ENCODE results near the gene LAMA2.
"Not testable (repeated sequence)": the region's sequence is repeated elsewhere in the genome, so short reads cannot be mapped to it uniquely, and the experiment has no call there.

Gene LAMA2

DNA sequence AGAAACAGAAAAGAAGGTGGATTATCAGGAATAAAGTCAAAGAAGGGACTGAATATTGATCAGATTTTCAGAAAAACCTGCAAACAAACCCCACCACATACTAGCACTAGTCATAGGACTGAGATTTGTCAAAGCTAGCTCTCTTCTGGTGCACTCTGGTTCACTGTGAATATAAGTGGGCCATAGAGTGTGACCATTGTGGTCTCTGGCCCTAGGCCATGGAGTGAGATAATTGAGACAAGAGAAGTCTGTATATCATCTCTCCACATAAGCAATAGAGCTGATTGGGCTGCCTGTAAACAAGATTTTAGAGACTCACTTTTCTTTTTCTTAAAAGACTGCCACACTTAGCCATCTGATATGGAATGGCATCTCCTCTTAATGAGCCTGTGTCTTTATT, 247.2 kb downstream of the LAMA2 start:
- DNase-seq (ENCODE audit: low read depth) = peak; percentile 52

DNA sequence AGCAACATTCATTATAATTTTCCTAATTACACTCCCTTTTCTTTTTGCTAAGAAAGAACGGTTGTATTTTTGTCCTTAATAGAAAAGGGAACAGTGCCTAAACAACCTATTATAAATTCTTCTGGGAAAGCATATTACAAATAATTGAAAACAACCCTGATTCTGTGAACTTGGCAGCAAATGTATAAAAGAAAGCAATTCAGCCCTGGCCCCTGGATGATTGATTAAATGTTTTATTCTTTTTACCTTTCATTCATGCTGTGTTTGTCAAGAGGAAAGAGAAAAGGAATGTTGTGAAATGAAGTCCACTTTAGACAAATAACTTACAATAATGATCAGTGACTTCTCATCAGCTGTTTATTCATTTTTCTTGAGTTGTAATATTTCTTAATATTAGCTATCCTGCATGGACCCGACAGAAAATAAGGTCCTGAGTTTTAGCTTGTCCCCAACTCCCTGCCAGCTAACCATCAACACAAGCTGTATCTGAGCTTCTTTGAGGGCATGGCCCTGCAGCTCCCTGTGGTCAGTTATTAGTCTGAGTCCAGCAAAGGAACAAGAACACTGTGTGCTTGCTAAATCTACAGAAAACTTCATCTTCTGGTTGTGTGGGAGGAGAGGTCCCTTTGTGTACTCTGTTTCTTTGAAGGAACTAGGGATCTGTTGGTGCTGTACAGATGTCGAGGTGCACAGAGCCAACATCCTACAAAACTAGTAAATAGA, 248.2 kb downstream of the LAMA2 start:
- peak; percentile 86 for DNase-seq (ENCODE audit: low read depth)

DNA sequence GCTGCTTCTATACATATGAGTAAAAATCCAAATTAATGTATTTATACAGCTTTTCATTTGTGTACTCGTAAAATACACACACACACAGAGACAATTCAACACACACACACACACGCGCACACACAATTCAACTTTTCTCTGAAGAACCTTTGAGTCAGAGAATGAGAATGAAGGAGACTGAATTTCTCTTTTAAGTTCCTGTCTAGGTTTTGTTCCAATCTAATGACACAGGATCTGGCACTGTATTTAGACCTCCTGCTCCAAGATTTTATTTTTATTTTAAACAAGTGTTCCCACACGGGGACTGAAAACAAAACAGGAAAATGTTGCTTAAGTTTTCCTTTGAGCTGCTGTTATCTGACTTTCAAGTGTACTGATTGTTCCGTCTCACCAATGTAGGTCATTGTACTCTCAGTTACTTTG, 250.8 kb downstream of the LAMA2 start:
- DNase-seq (ENCODE audit: low read depth) = peak; percentile 70

DNA sequence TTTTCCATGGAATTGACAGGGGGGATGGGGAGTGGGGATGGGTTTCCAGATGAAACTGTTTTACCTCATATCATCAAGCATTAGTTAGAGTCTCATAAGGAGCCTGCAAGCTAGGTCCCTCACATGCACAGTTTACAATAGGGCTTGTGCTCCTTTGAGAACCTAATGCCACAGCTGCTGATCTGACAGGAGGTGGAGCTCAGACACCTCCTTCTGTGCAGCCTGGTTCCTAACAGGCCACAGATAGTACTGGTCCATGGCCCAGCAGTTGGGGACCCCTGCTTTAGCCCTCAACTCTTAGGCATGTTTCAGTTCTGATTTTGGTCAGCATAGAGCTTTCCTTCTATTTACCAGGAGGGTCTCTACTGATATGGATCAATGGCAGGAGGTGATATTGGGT, 251.6 kb downstream of the LAMA2 start:
- DNase-seq (ENCODE audit: low read depth) = no peak

DNA sequence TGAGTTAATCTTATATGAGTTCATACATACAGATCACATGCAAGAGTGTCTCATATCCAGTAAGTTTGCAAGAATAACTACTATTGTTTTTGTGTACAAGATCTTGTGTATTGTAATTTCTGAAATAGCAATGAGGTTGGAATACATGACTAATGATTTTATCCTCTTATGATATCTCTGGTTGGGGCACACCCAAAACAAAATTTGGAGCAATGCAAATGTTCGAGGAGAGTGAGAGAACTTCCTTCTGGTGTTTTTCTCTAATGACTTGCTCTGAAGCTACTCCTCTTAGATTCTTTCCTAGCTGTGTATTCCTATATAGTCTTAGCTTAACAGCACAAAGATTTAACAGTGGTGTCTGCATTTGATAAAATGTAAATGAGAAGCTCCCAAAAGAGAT, 252.5 kb downstream of the LAMA2 start:
- no peak for DNase-seq (ENCODE audit: low read depth)

DNA sequence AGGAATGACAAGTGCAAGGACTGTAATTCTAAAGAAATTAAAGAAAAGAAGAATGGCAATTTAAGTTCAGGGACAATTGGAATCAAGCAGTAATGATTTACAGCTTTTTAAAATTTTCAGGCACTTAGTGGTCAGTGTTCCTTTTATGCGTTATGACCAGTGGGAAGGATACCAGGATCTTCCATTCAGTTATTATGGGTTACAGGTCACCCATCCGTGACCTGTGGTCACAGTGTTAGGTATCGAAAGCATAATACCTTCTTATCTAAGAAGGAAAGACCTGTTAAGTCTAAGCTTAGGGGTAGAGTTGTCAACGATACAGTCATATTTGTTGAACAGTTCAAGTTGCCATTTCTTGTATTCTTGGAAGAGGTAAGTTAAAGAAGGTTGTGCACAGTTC, 253.8 kb downstream of the LAMA2 start:
- no peak for DNase-seq (ENCODE audit: low read depth)

DNA sequence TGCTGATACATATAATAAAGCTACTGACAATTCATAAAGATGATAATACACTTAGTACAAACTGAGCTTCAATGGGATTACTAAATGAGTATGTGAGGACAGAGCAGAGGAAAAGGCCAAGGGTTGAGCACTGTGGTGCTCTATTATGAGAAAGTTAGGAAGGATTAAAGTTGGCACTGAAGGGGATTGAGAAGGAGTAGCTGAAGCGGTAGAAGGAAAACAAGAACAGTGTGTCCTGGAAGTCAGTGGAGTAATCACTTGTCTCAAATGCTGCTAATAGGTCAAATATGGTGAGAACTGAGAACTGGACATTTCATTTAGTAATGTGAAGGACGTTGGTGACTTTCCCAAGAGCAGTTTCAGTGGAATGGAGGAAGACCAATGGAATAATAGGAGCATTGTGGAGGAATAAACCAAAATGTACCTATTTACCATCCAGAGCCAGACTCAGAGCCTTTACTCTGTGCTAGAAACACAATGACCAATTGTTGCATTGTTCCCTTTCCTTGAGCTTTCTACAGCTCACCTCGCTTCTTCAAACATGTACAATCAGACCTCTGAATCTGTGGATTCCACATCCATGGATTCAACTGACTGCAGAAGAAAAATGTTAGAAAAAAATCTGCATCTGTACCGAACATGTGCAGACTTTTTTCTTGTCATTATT, 255.9 kb downstream of the LAMA2 start:
- peak; percentile 63 for DNase-seq (ENCODE audit: low read depth)

DNA sequence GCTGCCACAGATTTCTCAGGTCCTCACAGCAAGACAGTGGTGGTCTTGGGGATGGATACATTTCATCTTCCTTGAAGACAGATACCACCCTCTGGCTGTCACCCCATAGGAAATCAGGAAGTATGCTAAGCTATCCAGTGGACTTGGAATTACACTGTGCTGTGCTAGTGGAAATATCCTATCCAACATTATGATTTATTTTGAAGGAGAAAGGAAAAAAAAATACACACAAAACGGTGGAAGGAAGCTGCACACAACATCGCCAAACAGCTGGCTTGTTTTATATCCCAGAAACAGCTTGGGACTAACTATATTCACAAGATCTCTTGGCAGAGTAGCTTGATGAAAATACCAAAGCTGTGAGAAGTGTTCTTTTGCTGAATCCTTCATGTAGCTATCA, 257.6 kb downstream of the LAMA2 start:
- peak; percentile 39 for DNase-seq (ENCODE audit: low read depth)

DNA sequence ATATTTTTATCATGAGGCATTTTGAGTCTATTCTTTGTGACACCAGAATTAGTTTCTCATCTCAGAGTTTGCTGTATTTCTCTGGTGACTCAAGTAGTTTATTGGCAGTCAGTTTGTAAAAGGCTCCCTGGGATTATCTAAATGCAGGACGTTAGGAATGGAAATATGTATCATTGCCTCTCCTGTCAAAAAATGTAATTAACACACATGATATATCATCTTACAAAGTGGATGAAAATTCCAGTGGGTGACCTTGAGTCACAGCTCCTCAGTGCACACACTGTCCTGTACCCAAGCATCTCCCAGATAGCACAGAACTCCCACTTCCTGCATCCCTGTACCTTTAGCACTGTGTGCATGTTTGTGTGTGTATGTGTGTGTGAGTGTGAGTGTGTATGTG, 258.6 kb downstream of the LAMA2 start:
- peak; percentile 47 for DNase-seq (ENCODE audit: low read depth)

DNA sequence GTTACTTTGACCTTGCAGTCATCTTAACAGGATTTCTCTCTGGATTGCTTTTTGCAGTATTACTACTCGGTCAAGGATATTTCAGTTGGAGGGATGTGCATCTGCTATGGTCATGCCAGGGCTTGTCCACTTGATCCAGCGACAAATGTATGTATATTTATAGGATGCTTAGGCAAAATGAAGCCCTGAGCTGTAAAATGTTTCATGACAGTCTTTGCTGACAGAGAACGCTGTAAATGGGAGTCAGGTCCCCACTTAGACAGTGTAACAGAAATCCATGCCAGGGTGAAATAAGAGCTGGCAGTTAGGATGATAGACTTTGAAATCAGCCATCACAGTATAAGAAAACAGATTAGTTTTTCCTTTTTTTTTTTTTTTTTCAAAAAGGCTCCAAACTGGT, 264.0 kb downstream of the LAMA2 start:
- DNase-seq (ENCODE audit: low read depth) = no peak

DNA sequence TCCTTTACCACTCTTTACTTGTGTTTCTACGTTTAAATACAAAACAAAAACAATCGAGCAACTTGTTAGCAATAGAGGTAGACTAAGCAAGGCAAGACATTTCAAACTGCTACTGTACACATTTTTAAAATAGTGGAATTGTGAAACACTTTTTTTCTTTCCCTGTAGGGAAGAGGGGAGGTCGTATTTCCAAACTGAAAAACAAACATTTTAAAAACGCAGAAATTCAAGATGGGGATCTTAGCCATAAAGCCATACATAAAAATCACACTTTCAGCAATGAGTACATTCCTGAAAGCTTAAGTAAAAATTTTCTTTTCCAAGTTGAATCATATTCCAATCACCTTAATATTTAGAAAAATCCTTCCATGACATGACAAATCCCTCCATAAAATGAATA, 267.6 kb downstream of the LAMA2 start:
- DNase-seq (ENCODE audit: low read depth) = no peak

DNA sequence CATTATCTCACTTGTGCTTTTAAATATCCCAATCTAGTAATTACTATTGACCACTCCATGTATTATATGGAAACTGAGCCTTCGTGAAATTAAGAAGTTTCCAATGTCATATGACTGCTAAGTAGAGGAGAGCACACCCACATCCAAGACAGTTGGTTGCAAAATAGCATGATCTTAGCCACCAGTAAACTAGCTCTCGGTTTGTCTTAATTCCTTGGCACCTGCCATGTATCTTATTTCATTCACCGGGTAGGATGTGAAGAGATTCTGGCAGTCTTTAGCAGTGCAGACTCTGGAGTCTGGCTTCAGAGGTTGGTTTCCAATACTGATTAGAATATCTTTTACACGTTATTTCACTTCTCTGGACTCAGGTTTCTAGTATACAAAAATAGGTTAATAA, 270.3 kb downstream of the LAMA2 start:
- no peak for DNase-seq (ENCODE audit: low read depth)

DNA sequence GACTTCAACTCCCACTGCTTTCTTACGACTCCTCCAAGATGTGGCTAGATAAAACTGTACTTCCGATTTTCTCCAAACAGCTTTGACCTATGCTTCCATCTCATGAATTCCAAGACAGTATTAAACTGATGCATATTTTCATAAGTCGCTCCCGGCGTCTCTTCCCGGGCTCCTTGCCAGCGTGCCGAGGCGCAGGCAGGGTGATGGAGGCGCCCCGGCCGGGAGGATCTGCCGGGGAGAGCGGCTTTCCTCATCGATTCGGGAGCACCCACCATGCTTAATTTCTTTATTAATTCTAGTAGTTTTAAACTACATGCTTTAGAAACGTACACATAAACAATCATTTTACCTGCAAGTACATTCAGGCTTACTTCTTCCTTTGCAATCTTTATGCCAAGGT, 276.3 kb downstream of the LAMA2 start:
- DNase-seq (ENCODE audit: low read depth) = not testable (repeated sequence)

DNA sequence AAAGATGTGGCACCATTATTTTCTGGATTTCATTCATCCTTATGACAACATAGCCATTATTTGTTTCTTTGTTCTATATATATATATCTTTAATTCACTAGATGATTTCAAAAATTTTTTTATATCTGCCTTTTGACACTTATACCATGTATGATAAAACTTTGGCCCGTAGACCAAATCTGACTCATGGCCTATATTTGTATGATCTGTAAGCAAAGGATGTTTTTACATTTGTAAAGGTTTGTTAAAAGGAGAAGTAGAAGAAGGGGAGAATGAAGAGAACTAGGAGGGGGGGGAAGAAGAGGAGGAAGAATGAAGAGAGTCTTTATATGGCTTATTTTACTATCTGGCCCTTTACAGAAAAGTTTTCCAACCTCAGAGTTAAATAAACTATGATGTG, 279.7 kb downstream of the LAMA2 start:
- DNase-seq (ENCODE audit: low read depth) = no peak

DNA sequence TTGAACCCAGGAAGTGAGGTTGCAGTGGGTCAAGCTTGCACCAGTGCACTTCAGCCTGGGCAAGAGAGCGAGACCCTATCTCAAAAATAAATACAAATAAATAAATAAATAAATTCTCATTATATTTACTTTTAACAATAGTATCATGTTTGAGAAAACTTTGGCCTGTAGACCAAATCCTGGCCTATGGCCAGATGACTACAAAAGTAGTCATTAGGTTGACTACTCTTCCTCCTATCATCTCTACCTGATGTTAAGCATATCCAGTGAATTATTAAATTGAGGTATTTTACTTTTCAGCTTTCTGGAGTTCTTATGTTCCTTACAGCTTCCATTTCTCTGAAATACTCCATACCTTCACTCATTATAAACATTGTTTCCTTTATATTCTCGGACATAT, 280.6 kb downstream of the LAMA2 start:
- DNase-seq (ENCODE audit: low read depth) = no peak

DNA sequence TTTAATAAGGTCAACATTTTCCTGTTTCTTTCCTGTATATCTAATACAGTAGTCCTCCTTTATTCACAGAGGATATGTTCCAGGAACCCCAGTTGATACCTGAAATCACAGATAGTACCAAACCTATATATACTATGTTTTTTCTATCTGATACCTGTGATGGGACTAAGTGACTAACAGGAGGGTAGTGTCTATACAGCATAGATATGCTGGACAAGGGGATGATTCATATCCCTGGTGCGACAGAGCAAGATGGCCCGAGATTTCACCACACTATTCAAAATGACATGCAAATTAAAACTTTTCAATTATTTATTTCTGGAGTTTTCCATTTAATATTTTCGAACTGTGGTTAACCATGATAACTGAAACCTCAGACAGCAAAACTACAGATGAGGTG, 281.1 kb downstream of the LAMA2 start:
- DNase-seq (ENCODE audit: low read depth) = no peak

DNA sequence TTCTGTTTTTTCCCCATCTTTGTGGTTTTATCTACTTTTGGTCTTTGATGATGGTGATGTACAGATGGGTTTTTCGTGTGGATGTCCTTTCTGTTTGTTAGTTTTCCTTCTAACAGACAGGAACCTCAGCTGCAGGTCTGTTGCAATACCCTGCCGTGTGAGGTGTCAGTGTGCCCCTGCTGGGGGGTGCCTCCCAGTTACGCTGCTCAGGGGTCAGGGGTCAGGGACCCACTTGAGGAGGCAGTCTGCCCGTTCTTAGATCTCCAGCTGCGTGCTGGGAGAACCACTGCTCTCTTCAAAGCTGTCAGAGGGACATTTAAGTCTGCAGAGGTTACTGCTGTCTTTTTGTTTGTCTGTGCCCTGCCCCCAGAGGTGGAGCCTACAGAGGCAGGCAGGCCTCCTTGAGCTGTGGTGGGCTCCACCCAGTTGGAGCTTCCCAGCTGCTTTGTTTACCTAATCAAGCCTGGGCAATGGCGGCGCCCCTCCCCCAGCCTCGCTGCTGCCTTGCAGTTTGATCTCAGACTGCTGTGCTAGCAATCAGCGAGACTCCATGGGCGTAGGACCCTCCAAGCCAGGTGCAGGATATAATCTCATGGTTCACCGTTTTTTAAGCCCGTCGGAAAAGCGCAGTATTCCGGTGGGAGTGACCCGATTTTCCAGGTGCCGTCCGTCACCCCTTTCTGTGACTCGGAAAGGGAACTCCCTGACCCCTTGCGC, 289.5 kb downstream of the LAMA2 start:
- not testable (repeated sequence) for DNase-seq (ENCODE audit: low read depth)

DNA sequence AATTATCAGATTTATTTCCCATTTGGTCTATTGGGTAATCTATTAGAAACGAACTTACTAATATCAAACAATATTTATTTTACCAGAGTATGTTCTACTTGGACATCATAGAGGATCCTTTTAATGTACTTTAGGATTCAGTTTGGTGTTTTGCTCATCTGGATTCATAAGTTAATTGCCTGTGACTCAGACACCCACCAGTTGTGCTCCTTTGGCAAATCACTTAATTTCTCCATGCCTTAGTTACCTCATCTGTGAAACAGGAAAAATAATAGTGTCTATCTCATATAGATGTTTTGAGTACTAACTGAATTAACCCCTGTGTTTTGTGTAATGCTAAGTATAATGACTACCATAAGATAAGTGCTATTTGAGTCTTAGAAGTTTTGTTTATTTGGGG, 292.1 kb downstream of the LAMA2 start:
- no peak for DNase-seq (ENCODE audit: low read depth)

DNA sequence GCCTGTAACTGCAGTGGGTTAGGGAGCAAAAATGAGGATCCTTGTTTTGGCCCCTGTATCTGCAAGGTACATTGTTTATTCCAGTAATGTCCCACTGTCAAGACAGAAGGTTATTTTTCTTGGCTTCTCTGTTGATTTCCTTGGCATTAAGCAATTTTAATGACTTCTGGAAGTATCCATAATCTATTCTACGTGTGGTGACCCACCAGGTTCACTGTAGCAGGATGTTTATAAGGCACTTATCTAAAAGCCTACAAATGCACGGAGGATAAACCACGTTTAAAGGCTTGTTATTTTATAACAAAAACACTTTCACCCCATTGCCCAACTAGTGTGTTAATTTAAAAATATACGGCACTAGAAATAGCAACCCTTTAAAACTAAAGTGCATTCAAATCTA, 294.9 kb downstream of the LAMA2 start:
- no peak for DNase-seq (ENCODE audit: low read depth)

DNA sequence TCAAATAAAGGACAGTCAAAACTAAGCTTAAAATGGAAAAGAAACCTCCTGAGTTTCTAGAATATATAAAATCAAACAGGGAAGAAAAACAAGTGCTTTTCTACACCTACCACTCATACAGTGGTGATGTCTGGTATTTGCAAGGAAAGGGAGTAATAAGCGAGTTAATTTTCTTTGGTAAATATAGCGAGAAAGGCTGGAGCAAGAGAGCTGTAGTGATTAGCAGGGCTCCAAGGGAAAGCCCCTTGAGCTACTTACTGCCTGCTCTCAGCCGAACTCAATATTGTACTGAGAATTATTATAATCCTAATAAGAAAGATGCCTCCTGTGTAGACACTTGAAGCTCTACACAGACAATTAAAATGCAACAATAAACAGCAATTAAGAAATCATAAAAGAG, 296.3 kb downstream of the LAMA2 start:
- no peak for DNase-seq (ENCODE audit: low read depth)

DNA sequence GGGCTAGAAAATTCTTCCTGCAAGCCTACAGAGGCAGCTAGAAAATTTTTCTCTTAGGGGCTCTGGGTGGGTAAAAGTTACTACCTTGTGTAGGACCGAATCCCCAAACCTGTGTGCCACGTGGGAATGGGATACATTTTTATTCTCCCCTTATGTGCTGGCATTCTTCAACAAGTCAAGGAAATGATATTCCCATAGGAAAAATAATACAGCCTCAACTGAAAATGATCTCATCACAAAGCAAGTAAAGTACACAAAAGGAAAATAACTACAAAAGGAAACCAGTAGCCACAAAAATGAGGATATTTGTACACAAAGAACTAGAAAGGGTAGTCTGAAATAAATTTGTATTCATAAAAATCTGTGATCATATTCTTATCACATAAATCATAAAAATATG, 298.1 kb downstream of the LAMA2 start:
- DNase-seq (ENCODE audit: low read depth) = no peak

DNA sequence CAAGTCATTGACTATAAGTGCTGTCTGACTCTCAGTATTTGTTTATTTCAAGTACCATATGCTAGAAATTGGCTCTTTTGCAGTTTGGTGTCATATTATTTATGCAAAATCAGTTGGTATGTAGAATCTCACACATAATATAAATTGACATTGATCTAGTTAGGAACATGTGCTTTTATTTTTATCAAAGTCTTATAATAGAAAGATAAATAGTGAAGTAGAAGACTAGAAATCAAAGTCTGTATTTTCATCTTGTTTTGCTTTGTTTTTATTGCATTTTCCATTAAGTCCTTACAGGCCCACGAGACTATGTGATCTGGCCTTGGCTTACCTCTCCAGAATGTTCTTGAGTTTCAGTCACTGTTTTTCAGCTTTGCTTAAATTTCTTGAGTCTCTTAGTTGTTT, 300.3 kb downstream of the LAMA2 start:
- DNase-seq (ENCODE audit: low read depth) = no peak

DNA sequence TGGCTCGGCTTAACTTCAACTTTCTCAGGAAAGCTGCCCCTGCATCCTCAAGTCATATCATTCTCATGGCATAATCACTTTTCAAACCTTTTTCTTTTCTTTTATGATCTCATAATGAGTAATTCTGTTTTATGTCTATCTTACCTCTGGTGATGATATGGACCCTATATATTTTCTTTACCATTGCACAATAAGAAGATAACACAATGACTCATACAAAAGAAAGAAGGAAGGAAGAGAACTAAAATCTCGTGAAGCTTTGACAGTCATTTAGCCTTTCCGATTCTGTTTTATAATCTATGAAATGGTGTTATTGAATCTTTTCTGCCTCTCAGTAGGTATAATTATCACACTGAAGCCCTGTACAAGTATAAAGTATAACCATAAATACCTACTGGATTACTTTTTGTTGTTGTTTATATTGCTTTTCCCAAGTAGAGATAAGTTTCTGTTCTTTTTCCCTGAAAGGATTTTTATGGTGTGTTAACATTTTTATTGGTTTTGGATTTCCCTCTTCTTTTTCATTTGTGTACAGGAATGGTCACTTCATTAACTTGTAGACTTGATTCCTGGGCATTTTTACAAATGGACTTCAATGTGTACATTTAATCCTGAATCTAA, 300.9 kb downstream of the LAMA2 start:
- DNase-seq (ENCODE audit: low read depth) = peak; percentile 77
